Urinary bladder (tissue), 4 donors: ENCODE results near the gene EHD3. TPM values are rescaled to one million over a fixed set of nuclear protein-coding genes. Genes with fewer than 3 reads are reported as not detected.

Source experiments
- DNase-seq: peaks from one replicate; pipeline ENCODE4 v3.0.0-alpha.2; 2015; ENCODE audit errors: extremely low spot score
- H3K27ac ChIP-seq: one replicate; pipeline ENCODE4 v1.5.1; 2013; ENCODE audit warnings: low read depth, mild to moderate bottlenecking, moderate library complexity
- H3K36me3 ChIP-seq: one replicate; pipeline ENCODE4 v1.6.1; 2013; ENCODE audit warnings: mild to moderate bottlenecking, moderate library complexity; ENCODE audit not compliant: insufficient read depth
- H3K4me1 ChIP-seq: one replicate; pipeline ENCODE4 v1.6.1; 2013; ENCODE audit warnings: mild to moderate bottlenecking, moderate library complexity; ENCODE audit not compliant: insufficient read depth
- H3K4me3 ChIP-seq: one replicate; pipeline ENCODE4 v1.5.1; 2013; ENCODE audit warnings: low read depth, low read length
- WGBS: extraction: QIAGEN DNeasy Blood & Tissue Kit; methylation state at CpG from one replicate; pipeline ENCODE4 v1.1.7; 2013; 5-methylcytosine and 5-hydroxymethylcytosine counted together
- polyA plus RNA-seq: library from polyadenylated mRNA; stranded (reverse); fragments of 200-250 nt; gene quantifications from one replicate; pipeline ENCODE4 v1.2.3, GENCODE V29; 2013
- small RNA-seq: library from RNA; depleted of rRNA; stranded (forward); fragments of <200 nt; gene quantifications from one replicate; pipeline ENCODE3, GENCODE V24; 2014
- total RNA-seq: library from RNA; depleted of rRNA; stranded (reverse); fragments of >200 nt; gene quantifications from one replicate; pipeline ENCODE4 v1.2.3, GENCODE V29; 2014
- donor health status: healthy with polysubstance abuse.
- donor health status: healthy.

EHD3 gene
- total and polyA plus RNA-seq, 2 donors: 8.3 to 8.5 TPM

DNA sequence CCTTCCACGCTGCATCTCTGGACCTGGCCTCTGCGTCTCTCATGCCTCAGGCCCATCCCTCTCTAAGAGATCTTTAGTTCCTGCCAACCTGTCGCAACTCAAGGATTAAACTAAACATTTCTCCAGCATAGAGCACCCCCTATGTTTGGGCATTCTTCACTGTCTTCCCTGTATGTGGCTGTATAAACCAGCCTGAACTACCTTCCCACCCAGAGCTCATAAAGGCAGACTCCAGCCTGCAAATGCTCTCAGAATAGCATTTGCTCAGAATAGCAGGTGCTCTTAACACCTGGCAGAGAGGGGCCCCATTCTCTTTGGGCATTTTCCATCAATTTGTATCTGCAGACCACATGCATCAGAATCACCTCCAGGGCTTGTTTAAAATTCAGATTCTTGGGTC lies 83.4 kb downstream of the EHD3 start:
- H3K4me1 ChIP-seq: no peaks in the 10 kb centered on the region
- H3K36me3 ChIP-seq: no peaks in the 10 kb centered on the region
- 49% methylated on average over 3 of the region's 3 CpGs for WGBS
- no peak overlapping the region for H3K4me3 ChIP-seq
- no peak overlapping the region for H3K27ac ChIP-seq
- DNase-seq: no peak

DNA sequence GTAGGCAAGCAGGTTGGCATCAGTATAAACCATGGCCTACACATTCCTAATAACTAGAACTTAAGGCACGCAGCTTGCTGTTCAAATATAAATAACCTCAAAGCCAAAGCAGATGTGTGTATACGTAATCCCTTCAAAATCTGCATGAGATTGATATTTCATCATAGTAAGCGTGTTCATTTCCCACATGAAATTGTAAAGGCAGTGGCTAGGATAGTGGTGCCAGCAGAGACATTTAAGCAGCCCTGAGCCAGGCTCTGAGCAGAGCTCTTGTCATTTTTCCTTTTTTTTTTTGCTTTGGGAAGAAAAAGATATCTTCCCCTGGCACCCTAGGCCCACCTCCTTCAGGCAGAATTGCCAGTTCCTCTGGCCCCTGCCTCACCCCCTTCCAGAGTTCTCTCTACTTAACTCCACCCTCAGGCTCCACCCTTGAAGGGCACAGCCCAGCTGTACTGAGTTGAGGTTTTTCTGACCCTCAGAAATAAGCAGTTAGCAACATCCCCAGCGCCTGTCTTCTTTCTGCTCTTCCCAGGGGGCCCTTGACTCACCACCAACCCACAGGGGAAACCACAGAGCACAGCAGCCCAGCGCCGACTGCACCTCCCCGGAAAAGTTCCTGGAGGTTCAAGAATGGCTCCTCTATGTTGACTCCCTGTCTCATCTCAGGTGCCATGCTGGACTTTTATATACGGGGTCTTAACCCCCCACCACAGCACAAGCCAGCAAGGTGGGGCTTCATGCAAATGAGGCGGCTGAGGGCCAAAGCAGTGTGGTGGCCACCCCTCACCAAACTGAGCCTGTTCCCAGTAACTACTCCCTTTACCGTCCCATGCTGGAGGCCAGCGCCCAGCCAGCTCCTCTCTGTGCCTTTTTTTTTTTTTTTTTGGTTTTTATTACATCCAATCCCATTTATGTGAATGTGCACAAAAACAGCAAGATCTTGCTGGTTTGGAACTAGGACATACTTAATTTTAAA lies 84.7 kb downstream of the EHD3 start:
- WGBS: 69% methylated on average over 11 of the region's 11 CpGs
- H3K4me3 ChIP-seq: no peak overlapping the region
- H3K4me1 ChIP-seq: no peaks in the 10 kb centered on the region
- no peak for DNase-seq
- H3K36me3 ChIP-seq: no peaks in the 10 kb centered on the region
- H3K27ac ChIP-seq: no peak overlapping the region

Small RNA genes within 50 kb of the gene (small RNA-seq; reads per million reads assigned to genes)
- not detected for gene RNA5SP90

Other genes with a start within 250 kb of the EHD3 start
- 2.9 TPM for gene GALNT14, start 95.7 kb upstream of the EHD3 start, total RNA-seq
- gene GALNT14, start 95.7 kb upstream of the EHD3 start, polyA plus RNA-seq: 1.1 TPM
- 0.42 TPM for gene CAPN14, start 16.6 kb upstream of the EHD3 start, total RNA-seq
- gene CAPN14, start 16.6 kb upstream of the EHD3 start, polyA plus RNA-seq: 0.44 TPM
- 2.1 TPM for gene XDH, start 180.6 kb downstream of the EHD3 start, total RNA-seq
- 1.5 TPM for gene XDH, start 180.6 kb downstream of the EHD3 start, polyA plus RNA-seq